BJ (cell line): ENCODE data around the gene MAFB. TPM values are rescaled to one million over a fixed set of nuclear protein-coding genes. Genes with fewer than 3 reads are reported as not detected.

Source experiments
- CTCF ChIA-PET: fragments of 350-600 bp; formaldehyde crosslinking; extraction: SDS; loops from one replicate; lab custom pipeline; 2021; ENCODE audit warnings: antibody characterized with exemption, inconsistent platforms; lab: Yijun Ruan, JAX
- POLR2A ChIA-PET: fragments of 300-600 bp; sonication (Branson Sonifier 250); formaldehyde crosslinking; extraction: SDS; loops from one replicate; lab custom pipeline; 2021; ENCODE audit warnings: antibody characterized with exemption; lab: Charles Lee
- DNase-seq: peaks from one replicate; pipeline ENCODE4 v3.0.0-alpha.2; 2011; ENCODE audit warnings: low read depth
- H3K27me3 ChIP-seq: 2 replicates; pipeline ENCODE4 v1.6.0; 2011; ENCODE audit warnings: low read length; ENCODE audit not compliant: control insufficient read depth, insufficient read depth
- H3K36me3 ChIP-seq: 2 replicates; pipeline ENCODE4 v1.5.1; 2011; ENCODE audit warnings: low read length; ENCODE audit not compliant: control insufficient read depth, insufficient read depth
- H3K4me3 ChIP-seq: 2 replicates; pipeline ENCODE4 v1.5.1; 2011; ENCODE audit warnings: low read depth, mild to moderate bottlenecking, control low read depth, low read length
- polyA plus RNA-seq: library from polyadenylated mRNA; depleted of rRNA; stranded (reverse); fragments of >200 nt; gene quantifications from 2 replicates; pipeline ENCODE4 v1.2.3, GENCODE V29; 2011
- TF ChIP-seq, protein P1 (sequence below): IDR thresholded peaks from 2 replicates; pipeline ENCODE4 v1.5.1; 2011; ENCODE audit warnings: low read depth, mild to moderate bottlenecking, control low read depth, inconsistent platforms, low read length, moderate library complexity; ENCODE audit not compliant: insufficient read depth

The MAFB gene
- polyA plus RNA-seq, 1 experiment = 0.06 TPM

DNA sequence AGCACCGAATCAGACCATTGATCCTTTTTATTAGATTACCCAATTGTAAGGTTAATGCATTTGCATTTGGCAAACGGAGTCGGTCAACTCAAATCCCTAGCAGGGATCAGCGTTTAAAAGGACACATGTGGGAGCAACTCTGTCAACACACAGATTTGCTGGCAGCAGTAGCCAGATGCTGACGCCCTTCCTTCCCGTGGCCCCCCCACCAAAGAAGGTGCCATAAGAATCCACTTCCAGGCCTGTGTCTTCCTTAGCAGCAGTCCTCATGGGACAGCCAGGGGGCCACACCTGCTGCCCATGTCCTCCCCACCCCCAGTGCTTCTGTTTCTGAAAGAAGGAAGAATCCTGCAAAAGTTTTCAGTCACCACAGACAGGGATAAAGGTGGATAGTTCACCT, 24.5 kb upstream of the MAFB start:
- Histone ChIP-seq H3K36me3 (no peaks in the 10 kb centered on the region), H3K27me3 (no peaks in the 10 kb centered on the region; the same call in 1 of the 2 replicates), H3K4me3 (no peak overlapping the region)
- CTCF ChIA-PET = no interaction called here
- POLR2A ChIA-PET = no interaction called here
- TF ChIP-seq, protein P1, sequence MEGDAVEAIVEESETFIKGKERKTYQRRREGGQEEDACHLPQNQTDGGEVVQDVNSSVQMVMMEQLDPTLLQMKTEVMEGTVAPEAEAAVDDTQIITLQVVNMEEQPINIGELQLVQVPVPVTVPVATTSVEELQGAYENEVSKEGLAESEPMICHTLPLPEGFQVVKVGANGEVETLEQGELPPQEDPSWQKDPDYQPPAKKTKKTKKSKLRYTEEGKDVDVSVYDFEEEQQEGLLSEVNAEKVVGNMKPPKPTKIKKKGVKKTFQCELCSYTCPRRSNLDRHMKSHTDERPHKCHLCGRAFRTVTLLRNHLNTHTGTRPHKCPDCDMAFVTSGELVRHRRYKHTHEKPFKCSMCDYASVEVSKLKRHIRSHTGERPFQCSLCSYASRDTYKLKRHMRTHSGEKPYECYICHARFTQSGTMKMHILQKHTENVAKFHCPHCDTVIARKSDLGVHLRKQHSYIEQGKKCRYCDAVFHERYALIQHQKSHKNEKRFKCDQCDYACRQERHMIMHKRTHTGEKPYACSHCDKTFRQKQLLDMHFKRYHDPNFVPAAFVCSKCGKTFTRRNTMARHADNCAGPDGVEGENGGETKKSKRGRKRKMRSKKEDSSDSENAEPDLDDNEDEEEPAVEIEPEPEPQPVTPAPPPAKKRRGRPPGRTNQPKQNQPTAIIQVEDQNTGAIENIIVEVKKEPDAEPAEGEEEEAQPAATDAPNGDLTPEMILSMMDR = no peak
- no peak for DNase-seq

DNA sequence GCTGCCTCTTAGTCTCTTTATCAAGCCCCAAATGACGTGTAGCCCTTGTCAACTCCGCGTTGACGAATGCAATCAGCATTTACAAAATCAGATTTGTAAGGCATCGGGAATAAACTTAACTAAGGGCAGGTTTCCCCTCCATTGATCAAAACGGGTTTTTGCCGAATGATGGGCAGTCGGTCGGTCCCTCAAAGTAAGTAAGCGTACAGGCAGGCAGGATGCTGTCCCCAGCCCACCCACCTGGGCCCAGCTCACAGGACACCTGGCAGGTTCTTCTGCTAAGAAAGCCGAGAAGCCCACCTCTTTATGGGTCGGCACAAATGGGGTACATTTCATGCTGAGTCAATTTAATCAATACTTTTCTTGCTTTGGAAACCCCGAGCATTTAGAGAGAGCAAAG, 22.0 kb upstream of the MAFB start:
- H3K4me3 ChIP-seq = no peak overlapping the region
- no peaks in the 10 kb centered on the region for H3K36me3 ChIP-seq
- POLR2A ChIA-PET = no interaction called here
- TF ChIP-seq, protein P1 = no peak
- DNase-seq = no peak
- CTCF ChIA-PET = interaction anchor here (0.8 to 1.4 kb wide), 3 partner anchors 22 to 377 kb away, joined by 3 read pairs; partner anchors contain the start of gene MAFB
- H3K27me3 ChIP-seq = no peaks in the 10 kb centered on the region; the same call in 1 of the 2 replicates

- H3K36me3 ChIP-seq = no peaks in the 10 kb centered on the region
- ChIA-PET CTCF (interaction anchor here (1.0 to 1.4 kb wide), 2 partner anchors 252 to 376 kb away, joined by 3 read pairs; no protein-coding TSS in a partner anchor), POLR2A (no interaction called here)
- H3K27me3 ChIP-seq = no peaks in the 10 kb centered on the region; the same call in 1 of the 2 replicates
- DNase-seq = no peak
- TF ChIP-seq, protein P1 = no peak
- H3K4me3 ChIP-seq = no peak overlapping the region
These were observed 21.6 kb upstream of the MAFB start for GRCh38 chr20:40710603-40711002.

GRCh38 chr20:40706977-40707582, 18.0 kb upstream of the MAFB start:
- TF ChIP-seq, protein P1 = no peak; the same call in 1 of the 2 replicates
- DNase-seq = no peak
- no peaks in the 10 kb centered on the region for H3K27me3 ChIP-seq
- no peaks in the 10 kb centered on the region for H3K36me3 ChIP-seq
- H3K4me3 ChIP-seq = no peak overlapping the region
- ChIA-PET CTCF (interaction anchor here (2.1 kb wide), 1 partner anchor 10 kb away, joined by 4 read pairs; no protein-coding TSS in a partner anchor), POLR2A (no interaction called here)

DNA sequence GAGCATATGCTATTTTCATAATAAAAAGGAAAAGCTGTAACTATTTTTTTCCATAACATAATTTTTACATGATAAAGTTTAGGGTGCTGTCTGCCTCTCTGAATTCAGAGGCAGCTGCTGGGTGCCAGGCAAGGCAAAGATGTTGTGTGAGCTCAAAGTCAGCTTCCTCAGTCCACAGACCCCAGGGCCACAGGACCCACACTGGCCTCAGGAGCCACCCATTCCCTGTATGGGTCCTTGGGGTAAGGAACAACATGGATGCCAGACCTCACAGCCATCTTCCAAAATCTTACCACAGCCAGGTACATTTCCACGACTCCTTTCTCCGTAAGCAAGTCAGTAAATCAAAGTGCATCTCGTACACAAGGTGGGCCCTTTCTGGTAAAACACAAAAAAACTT, 16.4 kb upstream of the MAFB start:
- Histone ChIP-seq H3K27me3 (no peaks in the 10 kb centered on the region), H3K36me3 (no peaks in the 10 kb centered on the region), H3K4me3 (no peak overlapping the region)
- CTCF ChIA-PET = interaction anchor here (1.0 kb wide), 2 partner anchors 14 to 240 kb away, joined by 3 to 4 read pairs; no protein-coding TSS in a partner anchor
- DNase-seq = no peak
- TF ChIP-seq, protein P1 = no peak
- POLR2A ChIA-PET = no interaction called here
